ENCODE results near the gene GEMIN7.

DNA sequence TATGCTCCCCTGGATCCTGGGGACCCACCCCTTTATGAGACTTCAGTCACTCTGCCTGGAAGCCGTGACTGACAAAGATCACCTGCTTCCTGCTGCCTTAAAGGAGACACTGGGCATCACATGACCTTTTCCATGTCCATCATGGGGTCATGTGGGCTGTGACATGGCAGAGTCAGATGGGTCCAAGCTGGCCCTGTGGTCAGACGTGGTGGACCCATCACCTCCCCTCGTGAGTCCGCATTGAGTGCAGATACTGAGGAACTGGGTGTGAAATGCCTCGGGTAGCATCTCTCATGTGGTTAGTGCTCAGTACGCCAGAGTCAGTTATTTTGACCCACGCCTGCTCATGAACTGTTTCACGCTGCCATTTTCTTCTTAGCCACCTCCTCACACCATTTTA lies 54.6 kb downstream of the GEMIN7 start:
- TF ChIP-seq, protein P1, sequence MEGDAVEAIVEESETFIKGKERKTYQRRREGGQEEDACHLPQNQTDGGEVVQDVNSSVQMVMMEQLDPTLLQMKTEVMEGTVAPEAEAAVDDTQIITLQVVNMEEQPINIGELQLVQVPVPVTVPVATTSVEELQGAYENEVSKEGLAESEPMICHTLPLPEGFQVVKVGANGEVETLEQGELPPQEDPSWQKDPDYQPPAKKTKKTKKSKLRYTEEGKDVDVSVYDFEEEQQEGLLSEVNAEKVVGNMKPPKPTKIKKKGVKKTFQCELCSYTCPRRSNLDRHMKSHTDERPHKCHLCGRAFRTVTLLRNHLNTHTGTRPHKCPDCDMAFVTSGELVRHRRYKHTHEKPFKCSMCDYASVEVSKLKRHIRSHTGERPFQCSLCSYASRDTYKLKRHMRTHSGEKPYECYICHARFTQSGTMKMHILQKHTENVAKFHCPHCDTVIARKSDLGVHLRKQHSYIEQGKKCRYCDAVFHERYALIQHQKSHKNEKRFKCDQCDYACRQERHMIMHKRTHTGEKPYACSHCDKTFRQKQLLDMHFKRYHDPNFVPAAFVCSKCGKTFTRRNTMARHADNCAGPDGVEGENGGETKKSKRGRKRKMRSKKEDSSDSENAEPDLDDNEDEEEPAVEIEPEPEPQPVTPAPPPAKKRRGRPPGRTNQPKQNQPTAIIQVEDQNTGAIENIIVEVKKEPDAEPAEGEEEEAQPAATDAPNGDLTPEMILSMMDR (IDR thresholded peaks at IDR 0.05), result no peak
- no peak for TF ChIP-seq EZH2 (IDR thresholded peaks at IDR 0.05)

Measured in neural progenitor cell (in vitro differentiated cells).